HepG2 (cell line): ENCODE measurements around the gene UNC79. TPM values are rescaled to one million over a fixed set of nuclear protein-coding genes. Genes with fewer than 3 reads are reported as not detected.
A peak's percentile ranks its signal among the peaks of the same experiment; 100 is the strongest.

Experiments
- ATAC-seq: fragments of 200-7000 bp; cut with Tn5 transposase; 3 replicates; pipeline ENCODE4 v1.9.1; 2020; ENCODE audit warnings: mild to moderate bottlenecking, moderate library complexity
- BruUV-seq: library from RNA; stranded (reverse); fragments of 400-500 nt; replicated peaks from 2 replicates; lab custom pipeline; 2021; lab: Mats Ljungman, UMichigan
- CTCF ChIA-PET: fragments of 300-600 bp; formaldehyde crosslinking; extraction: SDS; loops from one replicate; lab custom pipeline; 2021; ENCODE audit warnings: low total read pairs, inconsistent platforms, low intra/inter-chr PET ratio; lab: Yijun Ruan, JAX
- POLR2A ChIA-PET: fragments of 350-600 bp; sonication (Branson Sonifier 250); formaldehyde crosslinking; loops from one replicate; lab custom pipeline; 2020; ENCODE audit warnings: antibody characterized with exemption, inconsistent platforms; lab: Yijun Ruan, JAX
- DNase-seq: peaks from one replicate; pipeline ENCODE4 v3.0.0-alpha.2; 2015; ENCODE audit warnings: low spot score
- FAIRE-seq: peaks from 3 replicates; lab custom pipeline; 2011; peaks lifted over from hg19 to GRCh38; lab: Jason Lieb, UNC
- H2AFZ ChIP-seq: one replicate; pipeline ENCODE4 v1.6.1; 2011; ENCODE audit warnings: low read length, inconsistent platforms
- H3K27ac ChIP-seq: fragments of 300-600 bp; 3 replicates; pipeline ENCODE4 v1.8.0; 2011; ENCODE audit warnings: mixed run types, mild to moderate bottlenecking, mixed read lengths, low read length, inconsistent platforms; ENCODE audit not compliant: insufficient read depth; ENCODE audit errors: extremely low read length
- H3K27me3 ChIP-seq, 2 experiments: fragments of 200-600 bp in 1 of 2; 2 replicates in 1 of 2; 3 replicates in 1 of 2; pipeline versions ENCODE4 v1.6.0 to v1.8.0; 2011; ENCODE audit warnings: low read length in 2 of 2, mild to moderate bottlenecking in 2 of 2, moderate library complexity in 2 of 2, inconsistent platforms in 1 of 2; ENCODE audit not compliant: insufficient read depth in 2 of 2, control insufficient read depth in 1 of 2
- H3K36me3 ChIP-seq, 2 experiments: fragments of 200-600 bp in 1 of 2; replicated peaks in 1 of 2; 2 replicates in 1 of 2; 3 replicates in 1 of 2; pipeline versions ENCODE4 v1.5.1 to v1.8.0; 2011; ENCODE audit warnings: low read length in 2 of 2, inconsistent platforms in 1 of 2; ENCODE audit not compliant: insufficient read depth in 2 of 2, control insufficient read depth in 1 of 2
- H3K4me1 ChIP-seq: 2 replicates; pipeline ENCODE4 v1.5.1; 2012; ENCODE audit warnings: low read length, inconsistent platforms; ENCODE audit not compliant: insufficient read depth
- H3K4me2 ChIP-seq: 2 replicates; pipeline ENCODE4 v1.6.0; 2011; ENCODE audit warnings: low read depth, low read length, inconsistent platforms
- H3K4me3 ChIP-seq, 3 experiments: fragments of 200-600 bp in 1 of 3; sonication (generic), shearing (Covaris generic) in 1 of 3; replicated peaks in 1 of 3; 2 replicates each; pipeline ENCODE4 v1.5.1; 2011 to 2016; ENCODE audit warnings: low read length in 3 of 3, inconsistent platforms in 2 of 3, low read depth in 2 of 3, mild to moderate bottlenecking in 2 of 3, control low read depth in 1 of 3, mixed read lengths in 1 of 3; ENCODE audit not compliant: insufficient read depth in 1 of 3
- H3K79me2 ChIP-seq: one replicate; pipeline ENCODE4 v1.6.1; 2011; ENCODE audit warnings: low read length, inconsistent platforms; ENCODE audit not compliant: insufficient read depth
- H3K9ac ChIP-seq: 2 replicates; pipeline ENCODE4 v1.6.0; 2011; ENCODE audit warnings: mild to moderate bottlenecking, low read depth, low read length, inconsistent platforms; ENCODE audit not compliant: insufficient read depth
- H3K9me3 ChIP-seq: 2 replicates; pipeline ENCODE4 v1.5.1; 2012; ENCODE audit warnings: mild to moderate bottlenecking, low read length
- H4K20me1 ChIP-seq: 2 replicates; pipeline ENCODE4 v1.6.0; 2011; ENCODE audit warnings: inconsistent platforms, mild to moderate bottlenecking, low read length, moderate library complexity; ENCODE audit not compliant: insufficient read depth
- GLI4 ChIP-seq: sonication (generic); formaldehyde crosslinking; IDR thresholded peaks from 2 replicates; pipeline ENCODE4 v1.5.1; 2020; ENCODE audit warnings: missing genetic modification reagents, mild to moderate bottlenecking, moderate library complexity, borderline replicate concordance
- NFE2L1 ChIP-seq: sonication (generic); formaldehyde crosslinking; IDR thresholded peaks from 2 replicates; pipeline ENCODE4 v1.4.0; 2020; ENCODE audit warnings: missing genetic modification reagents, mild to moderate bottlenecking, borderline replicate concordance
- RAD21 ChIP-seq: fragments of 450-650 bp; formaldehyde crosslinking; IDR thresholded peaks from 2 replicates; pipeline ENCODE4 v1.5.0; 2020; ENCODE audit warnings: mild to moderate bottlenecking
- SMC3 ChIP-seq: IDR thresholded peaks from 2 replicates; pipeline ENCODE4 v1.6.1; 2011; ENCODE audit warnings: low read length, improper control_type of control experiment
- STAG1 ChIP-seq: sonication (generic); formaldehyde crosslinking; IDR thresholded peaks from 2 replicates; pipeline ENCODE4 v1.4.0; 2020; ENCODE audit warnings: missing genetic modification reagents
- ZNF350 ChIP-seq: sonication (generic); formaldehyde crosslinking; IDR thresholded peaks from 2 replicates; pipeline ENCODE4 v1.4.0; 2020; ENCODE audit warnings: mild to moderate bottlenecking, low read depth, missing genetic modification reagents, borderline replicate concordance
- WGBS: methylation state at CpG from one replicate; pipeline ENCODE4 v1.1.6; 2017; ENCODE audit warnings: low lambda C conversion rate; 5-methylcytosine and 5-hydroxymethylcytosine counted together
- in situ Hi-C: cut with HindIII; loops from 2 replicates; pipeline ENCODE4 v1.10.0; 2017; ENCODE audit warnings: low pct_unique_long_range_greater_than_20kb; ENCODE audit not compliant: extremely low pct_ligation_motif_present
- intact Hi-C: fragments of 100-400 bp; cut with micrococcal nuclease; formaldehyde crosslinking; loops from one replicate; pipeline ENCODE4 v1.10.0; 2022; ENCODE audit not compliant: unreplicated experiment
- polyA plus RNA-seq, 8 experiments: library from polyadenylated mRNA; depleted of rRNA in 3 of 8; stranded (reverse) in 7 of 8; unstranded in 1 of 8; fragments of >200 nt; fragmentation: Illumina TruSeq in 4 of 8; extraction: Trizol in 4 of 8; gene quantifications; 2 replicates each; pipeline versions ENCODE4 v1.2.1 to v1.2.3, GENCODE V29; 2011 to 2016; ENCODE audit warnings: low read depth in 4 of 8, missing spikeins in 1 of 8, mixed read lengths in 1 of 8; ENCODE audit not compliant: insufficient read depth in 1 of 8
- total RNA-seq, 5 experiments: library from RNA; depleted of rRNA; stranded (reverse); fragments of >200 nt; fragmentation: Illumina TruSeq; extraction: Trizol; gene quantifications; 2 replicates each; pipeline ENCODE4 v1.2.3, GENCODE V29; 2016; ENCODE audit warnings: low read depth in 1 of 5
- TF ChIP-seq, protein P1 (sequence below): sonication (generic); formaldehyde crosslinking; IDR thresholded peaks from 2 replicates; pipeline ENCODE4 v1.4.0; 2020; ENCODE audit warnings: missing genetic modification reagents
- TF ChIP-seq, protein P2 (sequence below): sonication (generic); formaldehyde crosslinking; IDR thresholded peaks from 2 replicates; pipeline ENCODE4 v1.5.0; 2020; ENCODE audit warnings: mild to moderate bottlenecking, missing genetic modification reagents, moderate library complexity

The UNC79 gene
- total and polyA plus RNA-seq, 2 of the 13 experiments (the other 11 are each of a cell fraction or from before 2014, with no cell fraction given) = under 0.01 TPM; not detected in 1

DNA sequence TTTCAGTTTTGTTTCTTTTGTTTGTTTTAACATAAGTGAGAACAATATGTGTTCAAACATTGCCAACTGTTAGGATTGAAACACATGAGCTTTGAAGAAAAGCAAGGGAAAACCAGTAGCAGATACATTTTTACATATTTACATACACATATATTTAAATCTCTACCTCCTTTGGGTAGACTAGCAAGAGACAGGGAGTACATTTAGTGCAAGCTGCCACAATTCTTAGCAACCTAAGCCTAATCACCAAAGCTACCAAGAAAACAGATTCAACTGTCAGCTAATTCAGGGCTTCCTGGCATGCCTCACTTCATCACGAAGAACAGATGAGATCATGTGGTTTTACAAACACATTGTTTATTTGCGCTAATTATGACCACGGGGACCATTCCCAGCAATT, 214.5 kb downstream of the UNC79 start:
- no peak overlapping the region for H3K9ac ChIP-seq
- 0% methylated on average over 3 of the region's 3 CpGs for WGBS
- H3K4me1 ChIP-seq = no peaks in the 10 kb centered on the region
- FAIRE-seq (no peak), ATAC-seq (no peak), DNase-seq (no peak)
- no peaks in the 10 kb centered on the region for H4K20me1 ChIP-seq
- TF ChIP-seq, protein P1, sequence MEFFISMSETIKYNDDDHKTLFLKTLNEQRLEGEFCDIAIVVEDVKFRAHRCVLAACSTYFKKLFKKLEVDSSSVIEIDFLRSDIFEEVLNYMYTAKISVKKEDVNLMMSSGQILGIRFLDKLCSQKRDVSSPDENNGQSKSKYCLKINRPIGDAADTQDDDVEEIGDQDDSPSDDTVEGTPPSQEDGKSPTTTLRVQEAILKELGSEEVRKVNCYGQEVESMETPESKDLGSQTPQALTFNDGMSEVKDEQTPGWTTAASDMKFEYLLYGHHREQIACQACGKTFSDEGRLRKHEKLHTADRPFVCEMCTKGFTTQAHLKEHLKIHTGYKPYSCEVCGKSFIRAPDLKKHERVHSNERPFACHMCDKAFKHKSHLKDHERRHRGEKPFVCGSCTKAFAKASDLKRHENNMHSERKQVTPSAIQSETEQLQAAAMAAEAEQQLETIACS (CRISPR knock-in tag) = no peak
- H3K79me2 ChIP-seq = no peaks in the 10 kb centered on the region
- H2AFZ ChIP-seq = no peak overlapping the region
- no peaks in the 10 kb centered on the region for H3K9me3 ChIP-seq
- BruUV-seq = no TSS peak
- intact Hi-C loops = no loop called here
- CTCF ChIA-PET = no interaction called here
- no peak overlapping the region for H3K4me3 ChIP-seq
- peaks cover 1 to 3% of the 10 kb centered on the region in 2 experiments; a peak in 1 of 5 replicates for H3K27me3 ChIP-seq
- H3K36me3 ChIP-seq = no peaks in the 10 kb centered on the region
- no peak overlapping the region for H3K27ac ChIP-seq
- POLR2A ChIA-PET = no interaction called here
- H3K4me2 ChIP-seq = no peak overlapping the region
- in situ Hi-C loops = no loop called here

DNA sequence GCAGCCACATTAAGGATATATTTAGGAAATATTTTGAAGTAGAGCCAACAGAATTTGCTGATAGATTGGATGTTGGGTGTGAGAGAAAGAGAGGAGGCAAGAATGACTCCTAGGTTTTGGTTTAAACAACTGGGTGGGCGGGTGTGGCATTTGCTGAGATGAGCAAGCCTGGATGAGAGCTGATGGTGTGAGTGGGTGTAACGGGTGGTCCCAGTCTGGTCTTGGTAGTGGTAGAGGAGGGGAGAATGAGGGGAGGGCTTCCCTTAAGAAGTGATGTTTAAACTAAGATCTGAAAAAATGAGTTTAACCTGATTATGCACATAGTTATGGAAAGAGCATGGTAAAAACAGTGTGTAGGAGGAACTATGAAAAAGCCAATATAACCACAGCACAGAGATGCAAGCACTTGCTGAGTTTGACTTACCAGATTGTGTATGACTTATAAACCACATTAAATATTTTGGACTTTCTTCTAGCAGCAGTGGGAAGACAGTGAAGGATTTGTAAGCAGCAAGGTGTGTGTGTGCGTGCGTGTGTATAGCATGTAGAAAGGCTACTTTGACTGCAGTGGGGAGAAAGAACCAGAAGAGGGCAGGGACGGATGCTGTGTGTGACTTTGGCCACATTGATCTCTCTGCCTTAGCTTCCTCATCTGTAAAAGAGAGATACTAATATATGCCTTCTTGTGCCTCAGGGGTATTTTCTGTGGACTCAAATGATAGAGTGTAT, 217.9 kb downstream of the UNC79 start:
- CTCF ChIA-PET = interaction anchor here (1.2 kb wide), 1 partner anchor 244 kb away, joined by 4 read pairs; no protein-coding TSS in a partner anchor
- WGBS = 15% methylated on average over 5 of the region's 5 CpGs
- peak; percentile 28 for DNase-seq

More for the DNA sequence above, 217.9 kb downstream of the UNC79 start:
- Histone ChIP-seq H3K4me2 (no peak overlapping the region), H3K9me3 (no peaks in the 10 kb centered on the region), H3K27ac (no peak overlapping the region), H3K27me3 (no peaks in the 10 kb centered on the region), H3K9ac (no peak overlapping the region), H3K79me2 (no peaks in the 10 kb centered on the region), H2AFZ (no peak overlapping the region), H3K4me3 (no peak overlapping the region), H4K20me1 (no peaks in the 10 kb centered on the region), H3K4me1 (no peaks in the 10 kb centered on the region), H3K36me3 (no peaks in the 10 kb centered on the region)
- POLR2A ChIA-PET = no interaction called here
- TF ChIP-seq, protein P2, sequence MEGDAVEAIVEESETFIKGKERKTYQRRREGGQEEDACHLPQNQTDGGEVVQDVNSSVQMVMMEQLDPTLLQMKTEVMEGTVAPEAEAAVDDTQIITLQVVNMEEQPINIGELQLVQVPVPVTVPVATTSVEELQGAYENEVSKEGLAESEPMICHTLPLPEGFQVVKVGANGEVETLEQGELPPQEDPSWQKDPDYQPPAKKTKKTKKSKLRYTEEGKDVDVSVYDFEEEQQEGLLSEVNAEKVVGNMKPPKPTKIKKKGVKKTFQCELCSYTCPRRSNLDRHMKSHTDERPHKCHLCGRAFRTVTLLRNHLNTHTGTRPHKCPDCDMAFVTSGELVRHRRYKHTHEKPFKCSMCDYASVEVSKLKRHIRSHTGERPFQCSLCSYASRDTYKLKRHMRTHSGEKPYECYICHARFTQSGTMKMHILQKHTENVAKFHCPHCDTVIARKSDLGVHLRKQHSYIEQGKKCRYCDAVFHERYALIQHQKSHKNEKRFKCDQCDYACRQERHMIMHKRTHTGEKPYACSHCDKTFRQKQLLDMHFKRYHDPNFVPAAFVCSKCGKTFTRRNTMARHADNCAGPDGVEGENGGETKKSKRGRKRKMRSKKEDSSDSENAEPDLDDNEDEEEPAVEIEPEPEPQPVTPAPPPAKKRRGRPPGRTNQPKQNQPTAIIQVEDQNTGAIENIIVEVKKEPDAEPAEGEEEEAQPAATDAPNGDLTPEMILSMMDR (CRISPR knock-in tag) = peak; percentile 70
- TF ChIP-seq GLI4 (CRISPR knock-in tag) (no peak), STAG1 (CRISPR knock-in tag) (peak; percentile 75), RAD21 (CRISPR knock-in tag) (peak; percentile 43; the same call in 1 of the 2 replicates), SMC3 (peak; percentile 42; the same call in 1 of the 2 replicates), ZNF350 (CRISPR knock-in tag) (no peak), NFE2L1 (CRISPR knock-in tag) (no peak)
- in situ Hi-C loops (no loop called here), intact Hi-C loops (no loop called here)
- BruUV-seq = no TSS peak
- FAIRE-seq (peak; percentile 49), ATAC-seq (peak; percentile 95)
